Psoas muscle (tissue), 8 donors: ENCODE results near the gene C17orf75. TPM values are rescaled to one million over a fixed set of nuclear protein-coding genes. Genes with fewer than 3 reads are reported as not detected.

Experiments
- ATAC-seq, 4 donors: fragments of 200-7000 bp; cut with Tn5 transposase; one replicate each; pipeline ENCODE4 v1.9.1; 2020; ENCODE audit warnings: moderate library complexity in 3 of 4, mild to moderate bottlenecking in 2 of 4
- DNase-seq, 2 donors: peaks; one replicate each; pipeline ENCODE4 v3.0.0-alpha.2; 2020
- H3K27ac ChIP-seq: fragments of 200-600 bp; one replicate; pipeline ENCODE4 v1.8.0; 2022
- H3K27me3 ChIP-seq, 3 donors: fragments of 200-600 bp in 1 of 3; one replicate each; pipeline versions ENCODE4 v1.6.1 to v1.8.0; 2013 to 2022; ENCODE audit warnings: low read length in 2 of 3, mild to moderate bottlenecking in 2 of 3, moderate library complexity in 1 of 3; ENCODE audit not compliant: insufficient read depth in 3 of 3
- H3K36me3 ChIP-seq, 2 donors: fragments of 200-600 bp in 1 of 2; one replicate each; pipeline versions ENCODE4 v1.6.1 to v1.8.0; 2013 to 2022; ENCODE audit warnings: low read depth in 1 of 2, mild to moderate bottlenecking in 1 of 2, moderate library complexity in 1 of 2; ENCODE audit not compliant: insufficient read depth in 1 of 2
- H3K4me1 ChIP-seq: fragments of 200-600 bp; one replicate; pipeline ENCODE4 v1.8.0; 2022
- H3K4me3 ChIP-seq: fragments of 200-600 bp; one replicate; pipeline ENCODE4 v1.8.0; 2022; ENCODE audit warnings: mild to moderate bottlenecking
- H3K9me3 ChIP-seq: fragments of 200-600 bp; one replicate; pipeline ENCODE4 v1.8.0; 2022
- CTCF ChIP-seq: fragments of 200-600 bp; IDR thresholded peaks from one replicate; pipeline ENCODE4 v1.8.0; 2022; ENCODE audit warnings: antibody characterized with exemption
- WGBS, 3 donors: extraction: QIAGEN DNeasy Blood & Tissue Kit; methylation state at CpG; one replicate each; pipeline versions ENCODE4 v1.1.6 to v1.1.7; 2013; 5-methylcytosine and 5-hydroxymethylcytosine counted together
- intact Hi-C, 2 donors: fragments of 100-400 bp; cut with DNase I; formaldehyde crosslinking; loops; one replicate each; pipeline versions ENCODE4 v1.11.0 to v1.14.2; 2022
- polyA plus RNA-seq, 3 donors: library from polyadenylated mRNA; stranded (reverse); fragments of 200-250 nt; gene quantifications; one replicate each; pipeline ENCODE4 v1.2.3, GENCODE V29; 2013
- total RNA-seq, 4 donors: library from RNA; stranded (reverse); fragmentation: NEBNext Ultra II Directional in 2 of 4; extraction: Animal tissue kit (Norgen Biotek cat#: 25700) in 2 of 4; gene quantifications; one replicate each; pipeline versions ENCODE4 v1.2.1 to v1.2.4, GENCODE V29; 2021 to 2023
- donor health status: healthy with polysubstance abuse.
- donor health status: DM: no; HTN: no; CAD: no; lungs with moderate emphysema.
- donor health status: Bipolar disorder and iron deficiency.
- donor health status: healthy.
- donor health status: DM: yes; HTN: yes; CAD: no.
- donor health status: DM: no; HTN: no; CAD: no.
- donor health status: DM: no; HTN: no; CAD: no.
- donor health status: DM: yes; HTN: yes; CAD: no.

C17orf75 gene
- total and polyA plus RNA-seq, 7 donors, result 6.1 to 17.8 (median 14.6) TPM

- Histone ChIP-seq H3K36me3 (peaks cover 0 to 60% of the 10 kb centered on the region in 2 donors), H3K27ac (no peak overlapping the region), H3K4me1 (no peaks in the 10 kb centered on the region), H3K4me3 (no peak overlapping the region), H3K9me3 (no peaks in the 10 kb centered on the region), H3K27me3 (no peaks in the 10 kb centered on the region)
- WGBS, 3 donors, result 84 to 88% (median 88%) methylated on average over 3 of the region's 3 CpGs
- TF ChIP-seq CTCF, result no peak
- DNase-seq (no peak), ATAC-seq (no peak)
- intact Hi-C loops, result no loop called here
Observed at GRCh38 chr17:32331243-32332040, 10.5 kb downstream of the C17orf75 start.

GRCh38 chr17:32330147-32330546, 11.8 kb downstream of the C17orf75 start:
- WGBS, 3 donors, result 76 to 83% (median 79%) methylated on average over 3 of the region's 3 CpGs
- intact Hi-C loops, result no loop called here
- Histone ChIP-seq H3K36me3 (peaks cover 0 to 47% of the 10 kb centered on the region in 2 donors), H3K9me3 (no peaks in the 10 kb centered on the region), H3K4me3 (no peak overlapping the region), H3K4me1 (no peaks in the 10 kb centered on the region), H3K27me3 (no peaks in the 10 kb centered on the region), H3K27ac (no peak overlapping the region)
- no peak for TF ChIP-seq CTCF
- DNase-seq (no peak), ATAC-seq (no peak)

DNA sequence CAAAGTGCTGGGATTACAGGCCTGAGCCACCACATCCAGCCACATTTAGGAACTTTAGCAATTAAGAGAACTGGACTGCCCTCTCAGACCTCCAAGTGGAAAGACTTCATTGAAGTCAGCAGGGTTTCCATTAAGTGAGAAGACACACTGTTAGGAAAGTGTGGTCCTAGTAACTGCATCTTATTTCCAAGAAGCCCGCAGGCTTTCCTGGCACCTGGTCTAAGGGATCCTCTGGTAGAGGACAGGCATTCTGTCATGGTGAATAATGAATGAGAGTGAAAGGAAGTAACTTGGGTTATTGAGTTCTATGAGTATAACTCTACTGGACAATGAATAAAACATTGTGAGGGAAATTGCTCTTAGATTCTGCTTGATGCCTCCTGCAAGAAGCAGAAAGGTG, 14.1 kb downstream of the C17orf75 start:
- no peak overlapping the region for H3K27ac ChIP-seq
- peaks cover 0 to 24% of the 10 kb centered on the region in 2 donors for H3K36me3 ChIP-seq
- no peak overlapping the region for H3K4me3 ChIP-seq
- DNase-seq (no peak), ATAC-seq (no peak)
- no peak for TF ChIP-seq CTCF
- intact Hi-C loops, result no loop called here
- H3K27me3 ChIP-seq, result no peaks in the 10 kb centered on the region
- no peaks in the 10 kb centered on the region for H3K9me3 ChIP-seq
- WGBS, 3 donors, result 82 to 90% (median 89%) methylated on average over 1 of the region's 1 CpG
- H3K4me1 ChIP-seq, result no peaks in the 10 kb centered on the region

GRCh38 chr17:32323811-32324491, 18.0 kb downstream of the C17orf75 start:
- Histone ChIP-seq H3K4me3 (peak overlapping the region; percentile 34), H3K36me3 (no peaks in the 10 kb centered on the region), H3K9me3 (no peaks in the 10 kb centered on the region), H3K4me1 (no peaks in the 10 kb centered on the region), H3K27ac (no peak overlapping the region), H3K27me3 (no peaks in the 10 kb centered on the region)
- no peak for DNase-seq
- no peak for ATAC-seq
- WGBS, 3 donors, result 23 to 33% (median 24%) methylated on average over 11 of the region's 11 CpGs
- intact Hi-C loops, result no loop called here
- no peak for TF ChIP-seq CTCF
